Activated naive CD4-positive, alpha-beta T cell treated with Interleukin-2 at 50 U/mL for 16 hours (primary cell): ENCODE measurements around the gene INO80B.
"Not testable (repeated sequence)": the region's sequence is repeated elsewhere in the genome, so short reads cannot be mapped to it uniquely, and the experiment has no call there.

Experiments used
- DNase-seq: peaks from one replicate; pipeline ENCODE4 v3.0.0-alpha.2; 2020

INO80B gene

GRCh38 chr2:74454654-74455511, at the start of gene INO80B:
INO80B (plus strand) TSS chr2:74455087; CDS start chr2:74455117, 30 bp downstream.
- peak; percentile 97 for DNase-seq

GRCh38 chr2:74406035-74406434, 48.9 kb upstream of the INO80B start:
- no peak for DNase-seq

- no peak for DNase-seq
Observed at GRCh38 chr2:74407682-74408081, 47.2 kb upstream of the INO80B start.

GRCh38 chr2:74413001-74413698, 41.7 kb upstream of the INO80B start:
- DNase-seq, result no peak

DNA sequence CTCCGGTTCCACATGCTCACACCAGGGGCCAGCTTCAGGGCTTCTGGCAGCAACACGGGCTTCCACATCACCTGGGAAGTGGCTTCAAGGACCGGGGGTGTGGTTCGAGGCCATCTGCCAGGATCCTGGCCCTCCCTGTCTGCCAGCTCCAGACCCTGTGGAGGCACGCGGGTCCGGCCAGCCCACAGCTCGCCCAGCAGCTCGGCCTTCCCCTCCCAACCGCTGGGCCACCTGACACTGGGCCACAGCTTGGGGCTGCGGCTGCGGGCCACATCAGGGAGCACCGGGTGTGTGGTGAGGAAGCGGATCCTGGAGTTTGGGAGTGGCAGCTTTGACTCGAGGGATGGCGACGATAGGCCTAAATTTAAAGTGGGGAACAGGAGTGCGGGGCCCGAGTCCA, 40.4 kb upstream of the INO80B start:
- no peak for DNase-seq

- DNase-seq, result no peak
Observed at GRCh38 chr2:74414881-74415761, 39.8 kb upstream of the INO80B start.

GRCh38 chr2:74415762-74416395, 39.0 kb upstream of the INO80B start:
- DNase-seq, result no peak

GRCh38 chr2:74416778-74417177, 38.1 kb upstream of the INO80B start:
- no peak for DNase-seq

- no peak for DNase-seq
Observed at GRCh38 chr2:74417197-74417596, 37.7 kb upstream of the INO80B start.

- no peak for DNase-seq
Observed at GRCh38 chr2:74417763-74418162, 37.1 kb upstream of the INO80B start.

- DNase-seq, result no peak
Observed at GRCh38 chr2:74418312-74418711, 36.6 kb upstream of the INO80B start.

DNA sequence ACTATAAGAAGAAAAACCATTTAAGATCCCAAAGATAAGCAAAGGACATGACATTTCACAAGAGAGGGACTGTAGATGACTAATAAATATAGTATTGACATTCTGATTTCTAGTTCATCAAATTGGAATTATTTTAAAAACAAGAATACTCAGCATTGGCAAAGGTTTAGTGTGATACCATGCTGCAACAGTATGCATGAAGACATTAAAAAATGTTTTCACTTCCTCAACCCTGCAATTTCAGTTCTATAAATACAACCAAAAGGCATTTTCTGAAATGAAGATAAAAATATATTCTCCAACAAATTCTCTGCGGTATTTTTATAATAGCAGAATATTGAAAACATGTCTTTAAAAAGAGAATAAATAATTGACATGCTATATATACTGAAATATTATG, 35.5 kb upstream of the INO80B start:
- DNase-seq, result no peak

DNA sequence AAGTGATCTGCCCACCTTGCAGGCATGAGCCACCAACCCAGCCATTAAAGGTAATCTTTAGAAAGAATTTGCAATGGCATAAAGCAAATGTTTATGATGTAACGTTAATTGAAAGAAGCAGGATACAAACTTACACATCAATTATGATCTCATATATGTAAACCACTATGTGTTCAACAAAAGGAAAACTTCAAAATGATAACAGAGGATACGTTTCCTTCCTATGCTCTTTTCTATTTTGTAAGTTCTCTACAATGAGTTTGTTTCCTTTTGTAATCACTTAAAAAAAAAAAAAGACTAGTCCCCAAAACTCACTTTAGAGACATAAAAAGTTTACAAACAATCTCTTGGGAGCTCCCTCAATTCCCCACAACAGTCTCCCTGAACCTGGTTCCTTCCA, 34.9 kb upstream of the INO80B start:
- no peak for DNase-seq

DNA sequence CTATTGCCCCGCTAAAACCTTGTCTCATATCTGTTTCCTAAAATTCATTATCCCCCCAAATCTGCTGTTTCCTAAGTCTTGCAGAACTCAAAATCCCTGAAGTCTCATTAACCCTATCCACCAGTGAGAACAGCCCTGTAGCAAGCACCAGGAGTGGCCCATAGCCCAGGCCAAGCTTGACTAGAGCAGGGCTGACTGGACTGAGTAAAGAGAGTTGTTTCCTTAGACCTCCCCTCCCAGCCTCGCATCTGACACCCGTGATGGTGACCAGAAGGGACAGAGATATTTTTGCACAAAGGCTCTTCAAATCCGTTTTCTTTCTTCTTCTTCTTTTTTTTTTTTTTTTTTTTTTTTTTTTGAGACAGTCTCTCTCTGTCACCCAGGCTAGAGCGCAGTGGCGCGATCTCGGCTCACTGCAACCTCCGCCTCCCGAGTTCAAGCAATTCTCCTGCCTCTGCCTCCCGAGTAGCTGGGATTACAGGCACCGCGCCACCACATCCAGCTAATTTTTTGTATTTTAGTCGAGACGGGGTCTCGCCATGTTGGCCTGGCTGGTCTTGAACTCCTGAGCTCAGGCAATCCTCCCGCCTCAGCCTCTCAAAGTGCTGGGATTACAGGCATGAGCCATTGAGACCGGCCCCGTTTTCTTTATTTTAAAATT, 34.3 kb upstream of the INO80B start:
- DNase-seq, result not testable (repeated sequence)

GRCh38 chr2:74421221-74421870, 33.5 kb upstream of the INO80B start, which contains the start of the genes C2orf81 and WDR54:
C2orf81 (minus strand) TSS chr2:74421619; CDS start chr2:74421560, 59 bp downstream.
WDR54 (plus strand) TSS chr2:74421730; CDS start chr2:74422154, 424 bp downstream.
- peak; percentile 94 for DNase-seq

DNA sequence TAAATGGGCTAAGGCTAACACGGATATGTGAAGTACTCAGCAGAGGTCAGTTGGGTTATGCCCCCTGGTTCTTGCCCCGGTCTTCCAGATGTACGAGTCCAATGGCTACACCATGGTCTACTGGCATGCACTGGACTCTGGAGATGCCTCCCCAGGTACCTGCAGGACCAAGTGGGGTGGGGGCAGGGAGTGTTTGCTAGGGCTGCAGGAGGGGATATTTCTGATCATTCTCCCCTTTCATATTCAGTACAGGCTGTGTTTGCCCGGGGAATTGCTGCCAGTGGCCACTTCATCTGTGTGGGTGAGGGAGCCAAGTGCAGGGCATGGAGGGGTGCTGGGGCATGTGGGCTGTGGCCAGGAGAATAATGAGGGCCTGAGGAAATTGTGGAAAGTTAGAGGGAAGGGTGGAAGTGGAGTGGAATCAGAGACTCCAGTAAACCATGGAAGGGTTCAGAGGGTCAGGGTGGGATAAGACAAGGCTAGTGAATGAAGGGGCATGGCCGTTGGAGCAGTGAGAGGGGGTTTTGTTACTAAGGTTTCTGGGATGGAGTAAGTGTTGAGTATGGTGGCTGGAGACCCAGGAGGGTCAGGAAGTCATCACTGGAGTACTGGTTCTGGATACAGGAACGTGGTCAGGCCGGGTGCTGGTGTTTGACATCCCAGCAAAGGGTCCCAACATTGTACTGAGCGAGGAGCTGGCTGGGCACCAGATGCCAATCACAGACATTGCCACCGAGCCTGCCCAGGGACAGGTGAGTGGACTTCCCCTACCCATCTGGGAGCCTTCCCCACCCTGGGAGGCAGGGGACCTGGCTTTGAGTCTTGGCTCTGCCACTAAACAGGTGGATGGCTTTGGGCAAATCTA, 31.4 kb upstream of the INO80B start:
- no peak for DNase-seq

GRCh38 chr2:74424139-74424992, 30.5 kb upstream of the INO80B start:
- DNase-seq, result no peak

DNA sequence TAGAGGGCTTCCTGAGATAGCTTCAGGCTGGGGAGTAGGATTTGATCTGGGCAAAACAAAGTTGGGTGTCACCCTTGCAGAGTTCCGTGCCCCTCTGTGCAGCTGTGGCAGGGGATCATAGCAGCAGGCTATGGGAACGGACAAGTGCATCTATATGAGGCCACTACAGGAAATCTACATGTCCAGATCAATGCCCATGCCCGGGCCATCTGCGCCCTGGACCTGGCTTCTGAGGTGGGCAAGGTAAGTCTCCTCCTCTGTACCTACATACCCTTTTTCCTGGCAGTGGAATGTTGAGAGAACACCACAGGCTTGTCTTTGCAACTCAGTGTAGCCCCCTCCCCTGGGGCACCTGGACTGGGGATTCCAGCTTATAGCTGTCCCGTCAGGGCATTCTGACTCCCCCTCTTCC, 29.9 kb upstream of the INO80B start:
- no peak for DNase-seq

- no peak for DNase-seq
Observed at GRCh38 chr2:74425523-74425922, 29.4 kb upstream of the INO80B start.
